PC-9 (cell line): ENCODE results near the gene PRICKLE3. TPM values are rescaled to one million over a fixed set of nuclear protein-coding genes. Genes with fewer than 3 reads are reported as not detected.

Source experiments
- BruUV-seq: library from RNA; stranded (reverse); fragments of 400-500 nt; replicated peaks from 2 replicates; lab custom pipeline; 2021; lab: Mats Ljungman, UMichigan
- CTCF ChIA-PET: fragments of 300-600 bp; sonication (Branson Sonifier 250); formaldehyde crosslinking; loops from one replicate; lab custom pipeline; 2022; ENCODE audit warnings: antibody characterized with exemption; lab: Charles Lee
- POLR2A ChIA-PET: fragments of 300-600 bp; sonication (Branson Sonifier 250); formaldehyde crosslinking; loops from one replicate; lab custom pipeline; 2022; ENCODE audit warnings: antibody characterized with exemption; ENCODE audit not compliant: unreplicated experiment; lab: Charles Lee
- DNase-seq, 2 experiments: peaks; one replicate each; pipeline versions ENCODE4 v3.0.0 to v3.0.0-alpha.2; 2015 to 2022; ENCODE audit warnings: mixed read lengths in 1 of 2
- H2AFZ ChIP-seq: fragments of 200-600 bp; sonication (generic); 2 replicates; pipeline ENCODE4 v1.8.1; 2017; ENCODE audit warnings: antibody characterized with exemption
- H3F3A ChIP-seq: fragments of 200-600 bp; sonication (generic); 2 replicates; pipeline ENCODE4 v1.8.1; 2017; ENCODE audit warnings: antibody characterized with exemption, mild to moderate bottlenecking, low read depth; ENCODE audit not compliant: insufficient read depth
- H3K27ac ChIP-seq: fragments of 200-600 bp; sonication (generic); 2 replicates; pipeline ENCODE4 v1.6.1; 2016; ENCODE audit warnings: mixed run types
- H3K27me3 ChIP-seq: fragments of 200-600 bp; sonication (generic); 2 replicates; pipeline ENCODE4 v1.6.1; 2016; ENCODE audit warnings: low read depth, mixed run types; ENCODE audit not compliant: insufficient read depth
- H3K36me3 ChIP-seq: fragments of 200-600 bp; sonication (generic); 2 replicates; pipeline ENCODE4 v1.6.1; 2016; ENCODE audit warnings: low read depth, mixed run types
- H3K4me1 ChIP-seq: fragments of 200-600 bp; sonication (generic); replicated peaks from 2 replicates; pipeline ENCODE4 v1.6.1; 2016; ENCODE audit warnings: mixed run types; ENCODE audit not compliant: insufficient read depth
- H3K4me2 ChIP-seq: fragments of 200-600 bp; sonication (generic); 2 replicates; pipeline ENCODE4 v1.6.1; 2017; ENCODE audit warnings: mixed run types
- H3K4me3 ChIP-seq: fragments of 200-600 bp; sonication (generic); 2 replicates; pipeline ENCODE4 v1.6.1; 2016; ENCODE audit warnings: mixed run types
- H3K79me2 ChIP-seq: fragments of 200-600 bp; sonication (generic); 2 replicates; pipeline ENCODE4 v1.6.1; 2017; ENCODE audit warnings: low read depth, mixed run types
- H3K9me2 ChIP-seq: fragments of 200-600 bp; sonication (generic); 2 replicates; pipeline ENCODE4 v1.8.1; 2017; ENCODE audit warnings: mild to moderate bottlenecking; ENCODE audit not compliant: insufficient read depth
- H3K9me3 ChIP-seq: fragments of 200-600 bp; sonication (generic); 2 replicates; pipeline ENCODE4 v1.8.1; 2016; ENCODE audit warnings: low read depth; ENCODE audit not compliant: insufficient read depth
- H4K20me1 ChIP-seq: fragments of 200-600 bp; sonication (generic); 2 replicates; pipeline ENCODE4 v1.8.1; 2017; ENCODE audit not compliant: insufficient read depth
- CTCF ChIP-seq: fragments of 200-600 bp; sonication (generic); conservative IDR thresholded peaks from 2 replicates; pipeline ENCODE4 v1.6.1; 2017; ENCODE audit warnings: mixed run types, antibody characterized with exemption, mild to moderate bottlenecking, moderate library complexity
- EZH2 ChIP-seq: fragments of 200-600 bp; sonication (generic); IDR thresholded peaks from 2 replicates; pipeline ENCODE4 v1.8.0; 2017; ENCODE audit warnings: antibody characterized with exemption, low read depth
- intact Hi-C: fragments of 100-400 bp; cut with micrococcal nuclease; formaldehyde crosslinking; loops from one replicate; pipeline ENCODE4 v1.10.0; 2022; ENCODE audit not compliant: unreplicated experiment
- total RNA-seq: library from RNA; stranded (reverse); gene quantifications from 2 replicates; pipeline ENCODE4 v1.2.3, GENCODE V29; 2021

Gene PRICKLE3
- total RNA-seq, 1 experiment from 2014 or later = 13.5 TPM

GRCh38 chrX:49204017-49204416 lies 17.8 kb upstream of the PRICKLE3 start:
- Histone ChIP-seq H3K4me2 (no peak overlapping the region), H3K79me2 (no peaks in the 10 kb centered on the region), H3K4me3 (no peak overlapping the region), H3F3A (no peaks in the 10 kb centered on the region), H3K36me3 (no peaks in the 10 kb centered on the region), H3K9me2 (no peaks in the 10 kb centered on the region), H3K27ac (no peak overlapping the region), H2AFZ (no peak overlapping the region), H4K20me1 (no peaks in the 10 kb centered on the region), H3K27me3 (no peaks in the 10 kb centered on the region), H3K9me3 (no peaks in the 10 kb centered on the region), H3K4me1 (no peaks in the 10 kb centered on the region)
- ChIA-PET CTCF (no interaction called here), POLR2A (no interaction called here)
- no peak for TF ChIP-seq EZH2
- no peak for TF ChIP-seq CTCF
- intact Hi-C loops = no loop called here
- DNase-seq = no peak
- no TSS peak for BruUV-seq

GRCh38 chrX:49203536-49203935 lies 17.4 kb upstream of the PRICKLE3 start:
- TF ChIP-seq EZH2 (no peak), CTCF (no peak)

GRCh38 chrX:49202022-49202421 lies 15.8 kb upstream of the PRICKLE3 start:
- H3K36me3 ChIP-seq = no peaks in the 10 kb centered on the region
- no peak overlapping the region for H2AFZ ChIP-seq
- H3K27me3 ChIP-seq = no peaks in the 10 kb centered on the region
- no peaks in the 10 kb centered on the region for H3F3A ChIP-seq
- no peaks in the 10 kb centered on the region for H3K9me3 ChIP-seq
- H3K79me2 ChIP-seq = no peaks in the 10 kb centered on the region
- no peak overlapping the region for H3K27ac ChIP-seq
- TF ChIP-seq EZH2 = no peak
- TF ChIP-seq CTCF = no peak
- POLR2A ChIA-PET = no interaction called here
- no peaks in the 10 kb centered on the region for H4K20me1 ChIP-seq
- CTCF ChIA-PET = no interaction called here
- intact Hi-C loops = no loop called here
- H3K4me3 ChIP-seq = no peak overlapping the region
- no peak overlapping the region for H3K4me2 ChIP-seq
- no peaks in the 10 kb centered on the region for H3K4me1 ChIP-seq
- no peak for DNase-seq
- H3K9me2 ChIP-seq = no peaks in the 10 kb centered on the region
- BruUV-seq = no TSS peak

More at GRCh38 chrX:49203536-49203935, 17.4 kb upstream of the PRICKLE3 start:
- Histone ChIP-seq H3K4me2 (no peak overlapping the region), H3K27ac (no peak overlapping the region), H2AFZ (no peak overlapping the region), H3K9me3 (no peaks in the 10 kb centered on the region), H4K20me1 (no peaks in the 10 kb centered on the region), H3K4me1 (no peaks in the 10 kb centered on the region), H3K9me2 (no peaks in the 10 kb centered on the region), H3F3A (no peaks in the 10 kb centered on the region), H3K4me3 (no peak overlapping the region), H3K36me3 (no peaks in the 10 kb centered on the region), H3K79me2 (no peaks in the 10 kb centered on the region), H3K27me3 (no peaks in the 10 kb centered on the region)
- ChIA-PET CTCF (no interaction called here), POLR2A (no interaction called here)
- intact Hi-C loops = no loop called here
- no peak for DNase-seq
- BruUV-seq = no TSS peak
